Vagina (tissue), 2 donors: ENCODE results near the gene CCDC102A. TPM values are rescaled to one million over a fixed set of nuclear protein-coding genes. Genes with fewer than 3 reads are reported as not detected.
A peak's percentile ranks its signal among the peaks of the same experiment; 100 is the strongest.

Source experiments
- DNase-seq, 2 donors: peaks; one replicate each; pipeline ENCODE4 v3.0.0-alpha.2; 2017; ENCODE audit errors: extremely low spot score in 2 of 2
- H3K27ac ChIP-seq: fragments of 200-600 bp; sonication (generic); one replicate; pipeline ENCODE4 v1.5.1; 2019
- H3K27me3 ChIP-seq: fragments of 200-600 bp; sonication (generic); one replicate; pipeline ENCODE4 v1.5.1; 2019
- H3K36me3 ChIP-seq, 2 donors: fragments of 200-600 bp; sonication (generic); one replicate each; pipeline ENCODE4 v1.5.1; 2017 to 2019
- H3K4me1 ChIP-seq: fragments of 200-600 bp; sonication (generic); one replicate; pipeline ENCODE4 v1.5.1; 2019
- H3K4me3 ChIP-seq, 2 donors: fragments of 200-600 bp; sonication (generic); 1 replicate in 1 of 2; 2 replicates in 1 of 2; pipeline ENCODE4 v1.5.1; 2016 to 2019
- H3K9me3 ChIP-seq: fragments of 200-600 bp; sonication (generic); one replicate; pipeline ENCODE4 v1.5.1; 2019
- POLR2A ChIP-seq, 2 donors: fragments of 450-650 bp; IDR thresholded peaks; one replicate each; pipeline ENCODE4 v1.6.1; 2017; ENCODE audit warnings: antibody characterized with exemption in 2 of 2, mild to moderate bottlenecking in 2 of 2, moderate library complexity in 2 of 2
- POLR2AphosphoS5 ChIP-seq, 2 donors: sonication (generic); formaldehyde crosslinking; IDR thresholded peaks; one replicate each; pipeline ENCODE4 v1.9.0; 2017; ENCODE audit warnings: antibody characterized with exemption in 2 of 2, mild to moderate bottlenecking in 2 of 2, low read depth in 1 of 2; ENCODE audit not compliant: insufficient read depth in 1 of 2
- intact Hi-C: fragments of 100-400 bp; cut with DNase I; formaldehyde crosslinking; loops from one replicate; pipeline ENCODE4 v1.15.1; 2023
- total RNA-seq: library from RNA; depleted of rRNA; stranded (reverse); fragments of >200 nt; gene quantifications from one replicate; pipeline ENCODE4 v1.2.3, GENCODE V29; 2016
- TF ChIP-seq, protein P1 (sequence below), 3 experiments: fragments of 450-650 bp in 2 of 3; fragments of 200-600 bp in 1 of 3; sonication (generic) in 1 of 3; IDR thresholded peaks; one replicate each; pipeline ENCODE4 v1.5.1; 2017 to 2019; ENCODE audit warnings: antibody characterized with exemption in 3 of 3, mild to moderate bottlenecking in 2 of 3, moderate library complexity in 2 of 3

CCDC102A gene
- total RNA-seq, 1 donor from 2014 or later: 22.1 TPM

DNA sequence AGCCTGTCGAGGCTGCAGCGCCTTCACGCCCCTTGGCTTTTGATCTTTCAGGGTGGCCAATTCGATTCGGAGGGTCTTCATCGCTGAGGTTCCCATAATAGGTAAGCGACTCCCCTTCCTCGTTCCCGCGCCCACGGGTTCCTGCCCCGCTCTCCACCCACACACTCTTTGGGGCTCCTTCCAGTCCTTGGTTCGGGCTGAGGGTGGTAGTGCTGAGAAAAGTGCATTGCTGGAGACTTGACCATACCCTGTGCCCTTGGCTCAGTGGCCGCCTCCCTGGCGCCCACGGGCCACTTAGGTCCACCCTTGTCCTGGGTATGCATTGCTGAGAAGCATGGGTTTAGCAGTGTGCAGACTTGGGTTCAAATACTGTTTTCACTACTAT lies 73.4 kb downstream of the CCDC102A start:
- Histone ChIP-seq H3K27ac (peak overlapping the region; percentile 94), H3K4me1 (peaks cover 24% of the 10 kb centered on the region), H3K4me3 (peak overlapping the region; percentile 93 to 99), H3K9me3 (no peaks in the 10 kb centered on the region), H3K27me3 (no peaks in the 10 kb centered on the region), H3K36me3 (peaks cover 0 to 52% of the 10 kb centered on the region in 2 donors)
- intact Hi-C loops: loop anchor here (5.0 kb wide), 1 partner anchor 54 kb away; no protein-coding TSS in a partner anchor
- TF ChIP-seq POLR2A (IDR thresholded peaks at IDR 0.05) (no peak), POLR2AphosphoS5 (IDR thresholded peaks at IDR 0.05; ENCODE audit: insufficient read depth in 1 of 2, low read depth in 1 of 2) (no peak)
- TF ChIP-seq, protein P1, sequence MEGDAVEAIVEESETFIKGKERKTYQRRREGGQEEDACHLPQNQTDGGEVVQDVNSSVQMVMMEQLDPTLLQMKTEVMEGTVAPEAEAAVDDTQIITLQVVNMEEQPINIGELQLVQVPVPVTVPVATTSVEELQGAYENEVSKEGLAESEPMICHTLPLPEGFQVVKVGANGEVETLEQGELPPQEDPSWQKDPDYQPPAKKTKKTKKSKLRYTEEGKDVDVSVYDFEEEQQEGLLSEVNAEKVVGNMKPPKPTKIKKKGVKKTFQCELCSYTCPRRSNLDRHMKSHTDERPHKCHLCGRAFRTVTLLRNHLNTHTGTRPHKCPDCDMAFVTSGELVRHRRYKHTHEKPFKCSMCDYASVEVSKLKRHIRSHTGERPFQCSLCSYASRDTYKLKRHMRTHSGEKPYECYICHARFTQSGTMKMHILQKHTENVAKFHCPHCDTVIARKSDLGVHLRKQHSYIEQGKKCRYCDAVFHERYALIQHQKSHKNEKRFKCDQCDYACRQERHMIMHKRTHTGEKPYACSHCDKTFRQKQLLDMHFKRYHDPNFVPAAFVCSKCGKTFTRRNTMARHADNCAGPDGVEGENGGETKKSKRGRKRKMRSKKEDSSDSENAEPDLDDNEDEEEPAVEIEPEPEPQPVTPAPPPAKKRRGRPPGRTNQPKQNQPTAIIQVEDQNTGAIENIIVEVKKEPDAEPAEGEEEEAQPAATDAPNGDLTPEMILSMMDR (IDR thresholded peaks at IDR 0.05): no peak
- no peak for DNase-seq

DNA sequence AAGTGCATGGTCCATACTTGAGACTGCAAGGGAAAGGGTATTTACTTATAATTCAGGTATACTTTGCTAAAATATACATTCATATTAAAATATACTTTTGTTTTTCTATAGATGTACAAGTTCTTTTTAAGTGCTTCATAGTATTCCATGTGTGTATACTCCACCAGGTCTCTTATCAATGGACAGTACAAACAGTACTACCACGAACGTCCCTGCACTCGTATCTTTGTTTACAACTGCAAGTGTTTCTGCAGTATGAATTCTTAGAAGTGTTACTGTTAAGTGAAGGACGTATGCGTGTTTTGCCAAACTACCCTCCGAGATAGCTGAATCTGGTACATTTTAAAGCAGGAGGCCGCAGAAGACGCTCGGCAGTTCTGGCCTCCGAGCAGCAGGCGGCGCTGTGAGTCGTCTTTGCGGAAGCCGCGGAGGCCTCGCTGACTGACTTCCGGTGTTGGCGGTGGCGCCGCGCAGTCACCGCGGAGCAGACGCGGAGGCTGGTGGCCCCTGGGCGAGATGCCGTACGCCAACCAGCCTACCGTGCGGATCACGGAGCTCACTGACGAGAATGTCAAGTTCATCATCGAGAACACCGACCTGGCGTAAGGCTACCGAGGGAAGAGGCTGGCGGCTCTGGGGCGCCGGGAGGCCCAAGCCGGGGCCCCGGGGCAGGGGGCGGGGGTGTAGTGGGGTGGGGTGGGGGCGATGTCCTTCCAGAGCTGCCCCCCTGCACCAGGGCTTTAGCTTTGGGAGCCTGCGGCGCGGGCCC lies 74.0 kb downstream of the CCDC102A start, which contains the start of gene POLR2C:
TSS of gene POLR2C (plus strand) at position 471 of the 769 bp plus-strand sequence. CDS start at position 517, 46 bp downstream.
- peak within 1 kb of the TSS; percentile 94 for H3K27ac ChIP-seq
- peak in 1 of 2 donors; percentile 78 for TF ChIP-seq POLR2A (IDR thresholded peaks at IDR 0.05)
- TF ChIP-seq POLR2AphosphoS5 (IDR thresholded peaks at IDR 0.05; ENCODE audit: insufficient read depth in 1 of 2, low read depth in 1 of 2): peak; percentile 86 to 92
- TF ChIP-seq, protein P1 (IDR thresholded peaks at IDR 0.05): peak; percentile 92 to 98 (median 96)
- DNase-seq: no peak
- H3K27me3 ChIP-seq: no peaks in the 10 kb centered on the region
- intact Hi-C loops: loop anchor here (5.0 kb wide), 1 partner anchor 55 kb away; no protein-coding TSS in a partner anchor
- peaks cover 0 to 56% of the 10 kb centered on the region in 2 donors for H3K36me3 ChIP-seq
- H3K4me1 ChIP-seq: peaks cover 24% of the 10 kb centered on the region
- H3K9me3 ChIP-seq: no peaks in the 10 kb centered on the region
- peak within 1 kb of the TSS; percentile 93 to 99 for H3K4me3 ChIP-seq

Other genes starting within 250 kb of the CCDC102A start
- gene CCL22, start 177.8 kb downstream of the CCDC102A start, total RNA-seq: 0.49 TPM
- 24.8 TPM for gene CX3CL1, start 164.1 kb downstream of the CCDC102A start, total RNA-seq
- gene CCL17, start 131.8 kb downstream of the CCDC102A start, total RNA-seq: not detected
- 28.0 TPM for gene CIAPIN1, start 89.2 kb downstream of the CCDC102A start, total RNA-seq
- 37.6 TPM for gene COQ9, start 89.1 kb downstream of the CCDC102A start, total RNA-seq
- gene POLR2C, start 73.9 kb downstream of the CCDC102A start, total RNA-seq: 127 TPM
- gene DOK4, start 50.1 kb downstream of the CCDC102A start, total RNA-seq: 19.4 TPM
- gene ADGRG5, start 6.1 kb upstream of the CCDC102A start, total RNA-seq: 2.2 TPM
- gene ADGRG1, start 92.1 kb upstream of the CCDC102A start, total RNA-seq: 97.7 TPM
- 10.3 TPM for gene ADGRG3, start 131.7 kb upstream of the CCDC102A start, total RNA-seq
- gene DRC7, start 158.2 kb upstream of the CCDC102A start, total RNA-seq: not detected
- 23.6 TPM for gene KATNB1, start 199.2 kb upstream of the CCDC102A start, total RNA-seq